ENCODE measurements around the gene SAA2. TPM values are rescaled to one million over a fixed set of nuclear protein-coding genes. Genes with fewer than 3 reads are reported as not detected.

SAA2 gene
- total RNA-seq, 1 donor from 2014 or later: 425 TPM

- no peak for DNase-seq (ENCODE audit: low read depth)
Measured at GRCh38 chr11:18196532-18196931, 51.9 kb downstream of the SAA2 start.

Other genes starting within 250 kb of the SAA2 start
- gene SERGEF, start 235.6 kb downstream of the SAA2 start, total RNA-seq: 29.5 and 31.3 TPM in 2 replicates
- gene TPH1, start 202.4 kb downstream of the SAA2 start, total RNA-seq: 0.15 TPM in 1 of 2 replicates, not detected in the other
- gene SAAL1, start 142.6 kb downstream of the SAA2 start, total RNA-seq: 15.2 and 22.7 TPM in 2 replicates
- gene MRGPRX3, start 116.1 kb downstream of the SAA2 start, total RNA-seq: not detected in 2 replicates
- not detected in 2 replicates for gene MRGPRX4, start 75.8 kb downstream of the SAA2 start, total RNA-seq
- gene SAA4, start 11.9 kb downstream of the SAA2 start, total RNA-seq: 2.4 and 7.5 TPM in 2 replicates
- 137 and 322 TPM in 2 replicates for gene SAA1, start 17.6 kb upstream of the SAA2 start, total RNA-seq
- 54.1 and 59.2 TPM in 2 replicates for gene HPS5, start 73.5 kb upstream of the SAA2 start, total RNA-seq
- gene GTF2H1, start 73.9 kb upstream of the SAA2 start, total RNA-seq: 67.6 and 72.2 TPM in 2 replicates
- gene LDHA, start 145.9 kb upstream of the SAA2 start, total RNA-seq: 1,349 and 2,674 TPM in 2 replicates
- 0.20 TPM in 1 of 2 replicates, not detected in the other for gene LDHC, start 163.7 kb upstream of the SAA2 start, total RNA-seq
- not detected in 2 replicates for gene LDHAL6A, start 207.2 kb upstream of the SAA2 start, total RNA-seq